ENCODE results near the gene ADCY2. TPM values are rescaled to one million over a fixed set of nuclear protein-coding genes. Genes with fewer than 3 reads are reported as not detected.

Gene ADCY2
- total and polyA plus RNA-seq, 2 of the 13 experiments (the other 11 are each of a cell fraction or from before 2014, with no cell fraction given), result not detected

GRCh38 chr5:7770436-7770835, 374.5 kb downstream of the ADCY2 start (continued):
- TF ChIP-seq PAXIP1 (CRISPR knock-in tag; conservative IDR thresholded peaks at IDR 0.05), result no peak
- TF ChIP-seq ZNF674 (CRISPR knock-in tag; IDR thresholded peaks at IDR 0.05; ENCODE audit: low read depth), result no peak
- TF ChIP-seq SP140L (CRISPR knock-in tag; IDR thresholded peaks at IDR 0.05; ENCODE audit: borderline replicate concordance), result no peak
- no peak for TF ChIP-seq MAFK (conservative IDR thresholded peaks at IDR 0.05 in 1 of 2, IDR thresholded peaks at IDR 0.05 in 1 of 2; ENCODE audit: low read length in 2 of 2)
- no peak for TF ChIP-seq ETV5 (CRISPR knock-in tag; IDR thresholded peaks at IDR 0.05; ENCODE audit: borderline replicate concordance)
- TF ChIP-seq PAX8 (CRISPR knock-in tag; IDR thresholded peaks at IDR 0.05; ENCODE audit: borderline replicate concordance), result no peak
- TF ChIP-seq SAFB2 (CRISPR knock-in tag; IDR thresholded peaks at IDR 0.05; ENCODE audit: borderline replicate concordance, low read depth), result no peak
- no peak for TF ChIP-seq KDM5A (IDR thresholded peaks at IDR 0.05; ENCODE audit: borderline replicate concordance, low read length)

- POLR2A ChIA-PET, result no interaction called here
- Histone ChIP-seq H3K4me1 (ENCODE audit: insufficient read depth, low read length) (no peaks in the 10 kb centered on the region), H3K79me2 (ENCODE audit: insufficient read depth, low read length) (no peaks in the 10 kb centered on the region), H4K20me1 (ENCODE audit: insufficient read depth, low read length) (no peaks in the 10 kb centered on the region), H2AFZ (ENCODE audit: low read length) (no peak overlapping the region), H3K4me3 (replicated peaks in 1 of 3; ENCODE audit: insufficient read depth in 1 of 3, low read depth in 2 of 3, low read length in 3 of 3) (no peak overlapping the region), H3K27me3 (ENCODE audit: control insufficient read depth in 1 of 2, insufficient read depth in 2 of 2, low read length in 2 of 2) (peaks cover 0 to 10% of the 10 kb centered on the region in 2 experiments; a peak in 3 of 5 replicates), H3K36me3 (replicated peaks in 1 of 2; ENCODE audit: control insufficient read depth in 1 of 2, insufficient read depth in 2 of 2, low read length in 2 of 2) (no peaks in the 10 kb centered on the region), H3K27ac (ENCODE audit: extremely low read length, insufficient read depth, low read length) (no peak overlapping the region), H3K9ac (ENCODE audit: insufficient read depth, low read depth, low read length) (no peak overlapping the region), H3K4me2 (ENCODE audit: low read depth, low read length) (no peak overlapping the region), H3K9me3 (ENCODE audit: low read length) (no peaks in the 10 kb centered on the region)
- WGBS (ENCODE audit: low lambda C conversion rate), result 51% methylated on average over 6 of the region's 6 CpGs
- no peak for ATAC-seq
- BruUV-seq (replicated peaks), result no TSS peak
- no peak for DNase-seq (ENCODE audit: low spot score)
- no peak for FAIRE-seq
- TF ChIP-seq BORCS8-MEF2B (CRISPR knock-in tag; IDR thresholded peaks at IDR 0.05) (no peak), FOXK1 (CRISPR knock-in tag; IDR thresholded peaks at IDR 0.05; ENCODE audit: borderline replicate concordance, low read depth) (no peak), SMAD1 (CRISPR knock-in tag; IDR thresholded peaks at IDR 0.05; ENCODE audit: borderline replicate concordance, low read depth) (no peak), SP1 (IDR thresholded peaks at IDR 0.05) (no peak), SP1 (CRISPR knock-in tag; IDR thresholded peaks at IDR 0.05) (no peak), E2F1 (CRISPR knock-in tag; IDR thresholded peaks at IDR 0.05) (no peak), WIZ (CRISPR knock-in tag; IDR thresholded peaks at IDR 0.05) (no peak)
- intact Hi-C loops (cut with micrococcal nuclease; ENCODE audit: unreplicated experiment), result no loop called here
- CTCF ChIA-PET (ENCODE audit: low intra/inter-chr PET ratio, low total read pairs), result no interaction called here
- in situ Hi-C loops (cut with HindIII; ENCODE audit: extremely low pct_ligation_motif_present, low pct_unique_long_range_greater_than_20kb), result loop anchor here (25.0 kb wide), 1 partner anchor 510 kb away; no protein-coding TSS in a partner anchor
Measured at GRCh38 chr5:7772141-7772540, 376.2 kb downstream of the ADCY2 start.
